ENCODE results near the gene CDH23. TPM values are rescaled to one million over a fixed set of nuclear protein-coding genes. Genes with fewer than 3 reads are reported as not detected.

CDH23 gene
- total RNA-seq, 1 experiment from 2014 or later, result 2.1 TPM

GRCh38 chr10:71789871-71790270 is 393.2 kb downstream of the CDH23 start:
- Histone ChIP-seq H3K27ac (ENCODE audit: low read length) (no peak overlapping the region), H3K27me3 (ENCODE audit: low read length) (no peaks in the 10 kb centered on the region), H3K79me2 (ENCODE audit: low read length) (no peaks in the 10 kb centered on the region), H3K4me3 (ENCODE audit: low read length) (no peak overlapping the region), H3K9me3 (ENCODE audit: low read length) (no peaks in the 10 kb centered on the region), H3K4me1 (ENCODE audit: low read length) (no peaks in the 10 kb centered on the region), H4K20me1 (ENCODE audit: insufficient read depth, low read depth, low read length) (no peaks in the 10 kb centered on the region), H3K4me2 (ENCODE audit: low read depth, low read length, poor library complexity, severe bottlenecking) (no peak overlapping the region), H3K9me2 (replicated peaks; ENCODE audit: insufficient read depth, low read length) (no peaks in the 10 kb centered on the region), H2AFZ (ENCODE audit: low read length) (no peak overlapping the region), H3K9ac (ENCODE audit: low read length) (no peak overlapping the region), H3K36me3 (ENCODE audit: insufficient read depth, low read length) (no peaks in the 10 kb centered on the region)
- DNase-seq, result no peak

DNA sequence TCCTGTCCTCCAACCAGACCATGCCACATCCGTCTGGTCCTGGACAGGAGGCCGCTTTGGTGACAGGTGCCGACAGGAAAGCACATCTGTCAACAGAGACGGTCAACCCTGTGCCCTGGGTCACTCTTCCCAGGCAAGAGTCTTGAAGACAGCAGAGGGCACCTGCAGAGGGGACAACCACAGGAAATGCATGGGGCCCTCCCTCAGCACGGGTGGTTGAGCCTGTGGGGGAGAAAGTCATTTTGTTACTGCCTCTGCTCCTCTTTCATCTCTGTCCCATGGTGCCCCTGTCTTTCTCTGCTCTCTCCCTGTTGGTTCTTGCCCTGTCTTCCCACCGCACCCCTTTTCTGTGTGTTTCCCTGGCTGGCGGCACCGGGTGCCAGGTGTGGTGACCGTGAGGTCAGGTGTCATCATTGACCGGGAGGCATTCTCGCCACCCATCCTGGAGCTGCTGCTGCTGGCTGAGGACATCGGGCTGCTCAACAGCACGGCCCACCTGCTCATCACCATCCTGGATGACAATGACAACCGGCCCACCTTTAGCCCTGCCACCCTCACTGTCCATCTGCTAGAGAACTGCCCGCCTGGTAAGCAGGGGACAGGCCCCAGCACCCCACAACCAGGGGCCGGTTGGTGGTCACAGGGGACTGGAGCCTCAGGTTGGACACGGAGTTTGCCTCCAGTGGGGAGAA is 394.2 kb downstream of the CDH23 start:
- no peak overlapping the region for H3K9ac ChIP-seq (ENCODE audit: low read length)
- H4K20me1 ChIP-seq (ENCODE audit: insufficient read depth, low read depth, low read length), result no peaks in the 10 kb centered on the region
- no peak overlapping the region for H3K4me3 ChIP-seq (ENCODE audit: low read length)
- no peak overlapping the region for H2AFZ ChIP-seq (ENCODE audit: low read length)
- H3K9me2 ChIP-seq (replicated peaks; ENCODE audit: insufficient read depth, low read length), result no peaks in the 10 kb centered on the region
- no peak for DNase-seq
- no peak overlapping the region for H3K4me2 ChIP-seq (ENCODE audit: low read depth, low read length, poor library complexity, severe bottlenecking)
- no peaks in the 10 kb centered on the region for H3K9me3 ChIP-seq (ENCODE audit: low read length)
- no peaks in the 10 kb centered on the region for H3K79me2 ChIP-seq (ENCODE audit: low read length)
- no peaks in the 10 kb centered on the region for H3K27me3 ChIP-seq (ENCODE audit: low read length)
- no peak overlapping the region for H3K27ac ChIP-seq (ENCODE audit: low read length)
- H3K36me3 ChIP-seq (ENCODE audit: insufficient read depth, low read length), result no peaks in the 10 kb centered on the region
- H3K4me1 ChIP-seq (ENCODE audit: low read length), result no peaks in the 10 kb centered on the region

GRCh38 chr10:71795248-71795647 is 398.5 kb downstream of the CDH23 start:
- no peaks in the 10 kb centered on the region for H3K27me3 ChIP-seq (ENCODE audit: low read length)
- DNase-seq, result peak; percentile 54
- no peaks in the 10 kb centered on the region for H3K9me2 ChIP-seq (replicated peaks; ENCODE audit: insufficient read depth, low read length)
- no peak overlapping the region for H3K27ac ChIP-seq (ENCODE audit: low read length)
- H2AFZ ChIP-seq (ENCODE audit: low read length), result no peak overlapping the region
- no peak overlapping the region for H3K9ac ChIP-seq (ENCODE audit: low read length)
- no peaks in the 10 kb centered on the region for H4K20me1 ChIP-seq (ENCODE audit: insufficient read depth, low read depth, low read length)
- no peaks in the 10 kb centered on the region for H3K79me2 ChIP-seq (ENCODE audit: low read length)
- no peak overlapping the region for H3K4me3 ChIP-seq (ENCODE audit: low read length)
- H3K9me3 ChIP-seq (ENCODE audit: low read length), result no peaks in the 10 kb centered on the region
- no peaks in the 10 kb centered on the region for H3K36me3 ChIP-seq (ENCODE audit: insufficient read depth, low read length)
- no peak overlapping the region for H3K4me2 ChIP-seq (ENCODE audit: low read depth, low read length, poor library complexity, severe bottlenecking)
- no peaks in the 10 kb centered on the region for H3K4me1 ChIP-seq (ENCODE audit: low read length)

- no peaks in the 10 kb centered on the region for H3K36me3 ChIP-seq (ENCODE audit: insufficient read depth, low read length)
- H3K79me2 ChIP-seq (ENCODE audit: low read length), result no peaks in the 10 kb centered on the region
- H3K27me3 ChIP-seq (ENCODE audit: low read length), result no peaks in the 10 kb centered on the region
- H3K9ac ChIP-seq (ENCODE audit: low read length), result no peak overlapping the region
- H3K9me2 ChIP-seq (replicated peaks; ENCODE audit: insufficient read depth, low read length), result no peaks in the 10 kb centered on the region
- no peak overlapping the region for H3K27ac ChIP-seq (ENCODE audit: low read length)
- no peak overlapping the region for H2AFZ ChIP-seq (ENCODE audit: low read length)
- peaks cover 14% of the 10 kb centered on the region for H3K4me1 ChIP-seq (ENCODE audit: low read length)
- H3K4me2 ChIP-seq (ENCODE audit: low read depth, low read length, poor library complexity, severe bottlenecking), result no peak overlapping the region
- H3K4me3 ChIP-seq (ENCODE audit: low read length), result no peak overlapping the region
- no peaks in the 10 kb centered on the region for H3K9me3 ChIP-seq (ENCODE audit: low read length)
- DNase-seq, result peak; percentile 79
- no peaks in the 10 kb centered on the region for H4K20me1 ChIP-seq (ENCODE audit: insufficient read depth, low read depth, low read length)
Observed at GRCh38 chr10:71796749-71797405, 400.2 kb downstream of the CDH23 start.

DNA sequence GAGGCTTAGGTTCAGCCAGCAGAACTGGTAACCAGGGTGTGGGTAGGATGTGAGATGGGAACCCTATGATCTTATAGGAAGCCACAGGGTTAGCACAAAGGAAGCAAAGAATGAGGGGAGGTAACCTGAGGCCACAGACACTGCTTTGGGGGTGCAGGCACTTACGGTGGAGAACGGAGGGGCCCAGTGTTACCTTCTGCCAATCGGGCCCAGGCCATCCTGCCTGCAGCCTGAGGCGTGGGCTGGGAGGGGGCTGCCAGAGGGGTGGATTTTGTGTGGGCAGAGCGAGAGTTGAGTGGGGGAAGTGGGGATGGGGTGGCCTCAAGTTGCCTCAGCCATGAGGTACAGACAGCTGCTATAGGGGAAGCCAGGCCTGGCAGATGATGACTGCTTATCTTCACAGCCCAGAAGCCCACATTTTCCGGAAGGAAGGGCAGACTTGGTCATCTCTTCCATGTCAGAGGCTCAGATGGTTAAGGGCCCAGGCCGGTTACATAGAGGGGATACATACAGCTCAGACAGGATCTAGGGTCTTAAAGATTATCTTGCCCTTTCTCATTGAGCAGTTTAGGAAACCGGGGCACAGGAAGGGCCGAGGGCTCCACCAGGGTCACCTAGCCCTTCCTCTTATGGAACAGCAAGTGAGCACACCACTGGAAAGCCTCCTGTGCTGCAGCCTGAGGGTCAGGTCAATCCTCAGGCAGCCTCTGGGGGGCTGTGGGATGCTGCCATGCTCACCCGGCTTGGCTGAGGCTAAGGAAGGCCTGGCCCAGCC is 401.0 kb downstream of the CDH23 start:
- no peak overlapping the region for H2AFZ ChIP-seq (ENCODE audit: low read length)
- H3K4me2 ChIP-seq (ENCODE audit: low read depth, low read length, poor library complexity, severe bottlenecking), result no peak overlapping the region
- H3K9me3 ChIP-seq (ENCODE audit: low read length), result no peaks in the 10 kb centered on the region
- DNase-seq, result no peak
- no peak overlapping the region for H3K4me3 ChIP-seq (ENCODE audit: low read length)
- H3K79me2 ChIP-seq (ENCODE audit: low read length), result no peaks in the 10 kb centered on the region
- no peaks in the 10 kb centered on the region for H4K20me1 ChIP-seq (ENCODE audit: insufficient read depth, low read depth, low read length)
- no peaks in the 10 kb centered on the region for H3K36me3 ChIP-seq (ENCODE audit: insufficient read depth, low read length)
- H3K4me1 ChIP-seq (ENCODE audit: low read length), result peaks cover 20% of the 10 kb centered on the region
- H3K9ac ChIP-seq (ENCODE audit: low read length), result no peak overlapping the region
- H3K9me2 ChIP-seq (replicated peaks; ENCODE audit: insufficient read depth, low read length), result no peaks in the 10 kb centered on the region
- no peaks in the 10 kb centered on the region for H3K27me3 ChIP-seq (ENCODE audit: low read length)
- H3K27ac ChIP-seq (ENCODE audit: low read length), result no peak overlapping the region

GRCh38 chr10:71798308-71798624 is 401.5 kb downstream of the CDH23 start:
- Histone ChIP-seq H2AFZ (ENCODE audit: low read length) (no peak overlapping the region), H3K9me2 (replicated peaks; ENCODE audit: insufficient read depth, low read length) (no peaks in the 10 kb centered on the region), H3K9me3 (ENCODE audit: low read length) (no peaks in the 10 kb centered on the region), H3K4me1 (ENCODE audit: low read length) (peaks cover 20% of the 10 kb centered on the region), H3K79me2 (ENCODE audit: low read length) (no peaks in the 10 kb centered on the region), H3K36me3 (ENCODE audit: insufficient read depth, low read length) (no peaks in the 10 kb centered on the region), H3K9ac (ENCODE audit: low read length) (no peak overlapping the region), H3K27ac (ENCODE audit: low read length) (no peak overlapping the region), H4K20me1 (ENCODE audit: insufficient read depth, low read depth, low read length) (no peaks in the 10 kb centered on the region), H3K27me3 (ENCODE audit: low read length) (no peaks in the 10 kb centered on the region), H3K4me3 (ENCODE audit: low read length) (no peak overlapping the region), H3K4me2 (ENCODE audit: low read depth, low read length, poor library complexity, severe bottlenecking) (no peak overlapping the region)
- DNase-seq, result no peak

- Histone ChIP-seq H3K27ac (ENCODE audit: low read length) (no peak overlapping the region), H3K79me2 (ENCODE audit: low read length) (no peaks in the 10 kb centered on the region), H3K9ac (ENCODE audit: low read length) (no peak overlapping the region), H3K36me3 (ENCODE audit: insufficient read depth, low read length) (no peaks in the 10 kb centered on the region), H3K4me1 (ENCODE audit: low read length) (peaks cover 20% of the 10 kb centered on the region), H3K4me3 (ENCODE audit: low read length) (no peak overlapping the region), H3K9me2 (replicated peaks; ENCODE audit: insufficient read depth, low read length) (no peaks in the 10 kb centered on the region), H3K27me3 (ENCODE audit: low read length) (no peaks in the 10 kb centered on the region), H2AFZ (ENCODE audit: low read length) (no peak overlapping the region), H4K20me1 (ENCODE audit: insufficient read depth, low read depth, low read length) (no peaks in the 10 kb centered on the region), H3K4me2 (ENCODE audit: low read depth, low read length, poor library complexity, severe bottlenecking) (no peak overlapping the region), H3K9me3 (ENCODE audit: low read length) (no peaks in the 10 kb centered on the region)
- no peak for DNase-seq
Observed at GRCh38 chr10:71799112-71799511, 402.4 kb downstream of the CDH23 start.

GRCh38 chr10:71799608-71800453 is 403.1 kb downstream of the CDH23 start:
- no peaks in the 10 kb centered on the region for H4K20me1 ChIP-seq (ENCODE audit: insufficient read depth, low read depth, low read length)
- H3K9me2 ChIP-seq (replicated peaks; ENCODE audit: insufficient read depth, low read length), result no peaks in the 10 kb centered on the region
- no peaks in the 10 kb centered on the region for H3K27me3 ChIP-seq (ENCODE audit: low read length)
- no peaks in the 10 kb centered on the region for H3K79me2 ChIP-seq (ENCODE audit: low read length)
- no peak overlapping the region for H2AFZ ChIP-seq (ENCODE audit: low read length)
- no peak overlapping the region for H3K27ac ChIP-seq (ENCODE audit: low read length)
- H3K4me3 ChIP-seq (ENCODE audit: low read length), result no peak overlapping the region
- no peaks in the 10 kb centered on the region for H3K9me3 ChIP-seq (ENCODE audit: low read length)
- no peak for DNase-seq
- no peaks in the 10 kb centered on the region for H3K36me3 ChIP-seq (ENCODE audit: insufficient read depth, low read length)
- no peak overlapping the region for H3K4me2 ChIP-seq (ENCODE audit: low read depth, low read length, poor library complexity, severe bottlenecking)
- H3K9ac ChIP-seq (ENCODE audit: low read length), result no peak overlapping the region
- H3K4me1 ChIP-seq (ENCODE audit: low read length), result peaks cover 20% of the 10 kb centered on the region

Data from Karpas-422 (cell line).